GM12873 (cell line): ENCODE results near the gene GJB6.

Experiments
- TF ChIP-seq, protein P1 (sequence below): IDR thresholded peaks from 2 replicates; pipeline ENCODE4 v1.5.1; 2012; ENCODE audit warnings: low read depth, mild to moderate bottlenecking, moderate library complexity, low read length, control low read depth; ENCODE audit not compliant: insufficient read depth; ENCODE audit errors: missing control alignments

The GJB6 gene

DNA sequence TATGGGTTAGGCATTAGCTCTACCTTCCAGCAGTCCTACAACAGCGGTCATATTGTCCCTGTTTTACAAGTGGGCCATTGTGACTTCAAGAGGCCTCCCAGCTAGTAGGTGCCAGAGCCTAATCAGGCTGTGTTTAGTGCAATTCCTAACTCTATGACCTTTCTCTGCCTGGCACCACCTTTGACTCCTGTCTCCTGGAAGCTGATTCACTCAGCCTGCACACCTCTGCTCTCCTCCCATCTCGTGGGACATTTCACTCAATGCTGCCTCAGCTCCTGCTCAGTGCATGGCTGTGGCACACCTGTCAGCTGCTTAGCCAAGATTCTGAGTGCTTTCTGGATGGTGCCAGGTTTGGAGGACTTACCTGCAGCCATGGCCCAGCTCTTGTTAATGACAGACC lies 9.5 kb upstream of the GJB6 start:
- TF ChIP-seq, protein P1, sequence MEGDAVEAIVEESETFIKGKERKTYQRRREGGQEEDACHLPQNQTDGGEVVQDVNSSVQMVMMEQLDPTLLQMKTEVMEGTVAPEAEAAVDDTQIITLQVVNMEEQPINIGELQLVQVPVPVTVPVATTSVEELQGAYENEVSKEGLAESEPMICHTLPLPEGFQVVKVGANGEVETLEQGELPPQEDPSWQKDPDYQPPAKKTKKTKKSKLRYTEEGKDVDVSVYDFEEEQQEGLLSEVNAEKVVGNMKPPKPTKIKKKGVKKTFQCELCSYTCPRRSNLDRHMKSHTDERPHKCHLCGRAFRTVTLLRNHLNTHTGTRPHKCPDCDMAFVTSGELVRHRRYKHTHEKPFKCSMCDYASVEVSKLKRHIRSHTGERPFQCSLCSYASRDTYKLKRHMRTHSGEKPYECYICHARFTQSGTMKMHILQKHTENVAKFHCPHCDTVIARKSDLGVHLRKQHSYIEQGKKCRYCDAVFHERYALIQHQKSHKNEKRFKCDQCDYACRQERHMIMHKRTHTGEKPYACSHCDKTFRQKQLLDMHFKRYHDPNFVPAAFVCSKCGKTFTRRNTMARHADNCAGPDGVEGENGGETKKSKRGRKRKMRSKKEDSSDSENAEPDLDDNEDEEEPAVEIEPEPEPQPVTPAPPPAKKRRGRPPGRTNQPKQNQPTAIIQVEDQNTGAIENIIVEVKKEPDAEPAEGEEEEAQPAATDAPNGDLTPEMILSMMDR: no peak

DNA sequence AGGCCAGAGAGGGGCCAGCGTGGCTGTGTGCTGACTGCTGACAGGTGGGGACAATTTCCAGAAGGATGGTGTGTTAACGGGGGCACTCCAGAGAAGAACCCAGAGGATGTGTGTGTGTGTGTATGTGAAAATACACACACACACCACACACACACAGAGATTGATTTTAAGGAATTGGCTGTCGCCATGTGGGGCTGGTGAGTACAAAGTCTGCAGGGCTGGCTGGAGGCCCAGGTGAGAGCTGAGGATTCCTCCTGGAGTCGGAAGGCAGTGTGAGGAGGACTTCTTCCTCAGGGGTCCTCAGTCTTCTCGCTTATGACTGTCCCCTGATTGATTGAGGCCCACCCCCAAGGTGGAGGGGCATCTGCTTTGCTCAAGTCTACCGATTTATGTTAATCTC lies 7.6 kb upstream of the GJB6 start:
- TF ChIP-seq, protein P1: no peak

DNA sequence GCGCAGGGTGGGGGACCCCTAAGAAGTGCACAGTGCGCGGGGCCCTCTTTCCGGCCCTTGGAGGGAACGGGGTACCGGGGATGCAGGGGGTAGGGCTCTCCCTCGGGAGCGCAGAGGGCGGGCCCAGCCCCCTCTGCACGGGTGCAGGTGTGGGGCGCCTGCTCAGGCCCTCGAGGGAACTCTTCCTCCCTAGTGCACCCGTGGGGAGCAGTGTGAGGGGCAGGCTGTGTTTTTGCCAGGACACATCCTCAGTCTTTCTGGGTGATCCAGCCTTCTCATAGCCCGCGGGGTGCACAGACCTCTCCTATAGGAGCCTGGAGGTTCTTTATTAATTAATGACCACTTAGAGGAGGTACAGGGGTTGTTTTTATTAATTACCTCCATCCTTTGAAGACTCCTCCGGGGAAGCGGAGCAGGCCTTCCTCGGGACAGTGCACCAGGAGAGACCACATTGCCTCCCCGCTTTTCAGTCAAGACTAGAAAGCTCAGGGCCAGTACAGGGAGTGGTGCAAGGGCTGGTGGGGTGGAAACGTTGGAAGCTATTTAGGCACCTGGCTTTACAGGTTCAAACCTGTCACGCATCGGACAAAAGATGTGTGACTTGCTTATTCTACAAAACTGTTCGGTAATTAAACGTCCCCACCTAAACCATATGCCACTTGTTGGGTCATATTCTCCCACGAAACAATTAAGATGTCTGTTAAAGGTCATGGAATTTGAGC lies 598 bp upstream of the GJB6 start:
- TF ChIP-seq, protein P1: no peak

DNA sequence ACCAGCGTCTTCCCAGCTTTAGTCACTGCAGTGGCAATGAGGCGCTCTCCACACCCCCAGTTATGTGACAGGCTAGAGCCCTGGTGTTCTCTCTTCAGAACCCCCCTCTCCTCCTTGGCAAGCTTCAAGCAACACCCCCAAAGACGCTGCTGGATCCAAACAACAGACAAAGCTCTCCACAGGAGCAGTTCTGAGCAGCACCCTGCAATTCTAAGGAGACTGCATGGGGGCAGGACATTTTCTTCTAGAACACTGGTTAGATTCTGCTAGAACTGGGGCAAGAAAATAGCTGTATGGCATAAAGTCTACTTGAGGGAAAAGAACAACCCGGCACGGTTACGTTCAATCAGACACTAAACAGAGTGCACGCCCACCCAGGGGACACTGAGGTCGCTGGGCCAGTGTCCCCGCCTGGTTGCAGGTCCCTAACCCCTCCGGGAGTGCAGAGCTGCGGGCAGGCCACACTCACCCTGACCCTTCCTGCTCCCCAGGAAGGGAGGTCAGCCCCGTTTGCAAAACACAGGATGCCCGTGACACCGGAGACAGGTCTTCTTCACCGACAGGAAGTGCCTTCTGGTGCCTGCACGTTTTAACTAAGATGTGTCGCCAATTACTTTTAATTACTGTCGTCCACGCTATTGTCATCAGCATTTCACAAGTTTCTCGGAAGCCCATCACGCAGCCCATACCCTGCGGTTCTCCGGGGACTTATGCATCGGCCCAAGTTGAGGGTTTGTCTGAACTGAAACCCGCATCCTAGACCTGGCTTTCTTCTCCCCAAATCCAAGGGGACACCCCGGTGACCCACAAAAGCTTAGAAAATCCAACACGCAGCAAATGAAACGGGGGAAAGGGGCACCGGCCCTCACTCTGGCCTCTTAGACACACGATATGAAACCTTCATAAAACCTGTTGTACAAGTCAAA lies 943 bp downstream of the GJB6 start:
- TF ChIP-seq, protein P1: no peak

DNA sequence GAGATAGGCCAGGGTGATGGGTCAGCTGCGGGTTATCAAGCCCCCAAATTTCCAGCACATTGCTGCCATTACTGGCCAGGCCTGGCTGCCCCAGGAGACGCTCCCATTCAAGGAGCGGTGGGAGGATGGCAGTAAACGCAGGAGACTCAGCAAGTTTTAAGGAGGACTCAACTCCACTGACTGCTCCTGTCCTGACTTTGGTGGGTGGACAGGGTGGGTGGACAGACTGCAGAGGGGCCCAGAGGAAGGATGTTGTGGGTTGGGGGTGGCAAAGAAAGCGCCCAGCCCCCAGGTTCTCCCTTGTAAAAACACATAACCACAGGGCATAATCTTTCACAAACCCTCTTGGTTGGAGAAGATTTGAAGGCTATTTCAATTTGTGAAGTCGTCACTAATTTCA lies 4.4 kb downstream of the GJB6 start:
- TF ChIP-seq, protein P1: no peak

DNA sequence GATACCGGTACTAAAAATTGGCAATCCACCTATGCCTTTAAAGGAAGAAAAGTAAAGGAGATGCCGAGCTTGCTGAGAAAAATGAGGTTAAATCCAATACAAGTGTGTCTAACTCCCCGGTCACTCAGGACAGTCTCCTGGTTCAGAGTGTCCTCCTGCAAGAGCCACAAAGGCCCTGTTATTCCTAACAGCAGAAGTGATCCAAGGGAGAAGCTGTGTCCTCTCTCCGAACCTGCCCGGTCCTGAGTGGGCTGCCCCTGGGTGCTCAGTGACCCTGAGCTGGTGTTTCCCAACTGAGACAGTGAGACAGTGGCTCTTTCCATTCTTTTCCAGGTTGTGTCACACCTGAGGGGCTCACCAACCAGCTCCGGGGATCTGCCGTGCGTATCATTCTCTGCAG lies 4.8 kb downstream of the GJB6 start:
- TF ChIP-seq, protein P1: no peak

DNA sequence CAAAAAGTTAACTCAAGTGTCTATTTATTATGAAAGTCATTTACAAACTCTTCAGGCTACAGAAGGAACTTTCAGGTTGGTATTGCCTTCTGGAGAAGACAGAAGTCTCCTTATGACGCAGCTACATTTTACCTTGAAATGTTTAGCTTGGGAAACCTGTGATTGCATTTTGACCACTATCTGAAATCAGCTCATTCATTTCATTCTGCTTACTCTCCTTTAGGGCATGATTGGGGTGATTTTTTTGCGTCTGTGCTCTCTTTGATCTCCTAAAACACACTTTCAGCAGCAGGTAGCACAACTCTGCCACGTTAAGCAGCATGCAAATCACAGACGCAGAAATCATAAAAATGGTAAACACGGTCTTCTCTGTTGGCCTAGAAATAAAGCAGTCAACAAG lies 9.6 kb downstream of the GJB6 start:
- TF ChIP-seq, protein P1: no peak
